GM21447 (cell line): ENCODE data around the gene MTSS2.

Experiments used
- ATAC-seq: cut with Tn5 transposase; IDR thresholded peaks from one replicate; pipeline ENCODE4 v1.9.1; 2021; ENCODE audit not compliant: unreplicated experiment

MTSS2 gene

GRCh38 chr16:70687671-70688245, 1.9 kb upstream of the MTSS2 start:
- ATAC-seq, result no peak

GRCh38 chr16:70687102-70687511, 1.3 kb upstream of the MTSS2 start:
- ATAC-seq, result no peak

- ATAC-seq, result no peak
These were observed 686 bp upstream of the MTSS2 start for GRCh38 chr16:70686376-70687101.

- ATAC-seq, result no peak
These were observed 554 bp downstream of the MTSS2 start for GRCh38 chr16:70685061-70685937.

- ATAC-seq, result no peak
These were observed 1.4 kb downstream of the MTSS2 start for GRCh38 chr16:70684146-70685060.

GRCh38 chr16:70683146-70683944, 2.5 kb downstream of the MTSS2 start:
- ATAC-seq, result no peak

- ATAC-seq, result no peak
These were observed 3.4 kb downstream of the MTSS2 start for GRCh38 chr16:70682239-70683145.

- ATAC-seq, result no peak
These were observed 4.2 kb downstream of the MTSS2 start for GRCh38 chr16:70681382-70682238.

GRCh38 chr16:70680495-70681381, 5.1 kb downstream of the MTSS2 start:
- ATAC-seq, result no peak

GRCh38 chr16:70679671-70680494, 6.0 kb downstream of the MTSS2 start:
- ATAC-seq, result no peak

GRCh38 chr16:70678898-70679670, 6.8 kb downstream of the MTSS2 start:
- ATAC-seq, result no peak

GRCh38 chr16:70678121-70678897, 7.5 kb downstream of the MTSS2 start:
- ATAC-seq, result no peak

- ATAC-seq, result no peak
These were observed 8.2 kb downstream of the MTSS2 start for GRCh38 chr16:70677499-70678120.
